ENCODE results near the gene SCLY.

Gene SCLY

DNA sequence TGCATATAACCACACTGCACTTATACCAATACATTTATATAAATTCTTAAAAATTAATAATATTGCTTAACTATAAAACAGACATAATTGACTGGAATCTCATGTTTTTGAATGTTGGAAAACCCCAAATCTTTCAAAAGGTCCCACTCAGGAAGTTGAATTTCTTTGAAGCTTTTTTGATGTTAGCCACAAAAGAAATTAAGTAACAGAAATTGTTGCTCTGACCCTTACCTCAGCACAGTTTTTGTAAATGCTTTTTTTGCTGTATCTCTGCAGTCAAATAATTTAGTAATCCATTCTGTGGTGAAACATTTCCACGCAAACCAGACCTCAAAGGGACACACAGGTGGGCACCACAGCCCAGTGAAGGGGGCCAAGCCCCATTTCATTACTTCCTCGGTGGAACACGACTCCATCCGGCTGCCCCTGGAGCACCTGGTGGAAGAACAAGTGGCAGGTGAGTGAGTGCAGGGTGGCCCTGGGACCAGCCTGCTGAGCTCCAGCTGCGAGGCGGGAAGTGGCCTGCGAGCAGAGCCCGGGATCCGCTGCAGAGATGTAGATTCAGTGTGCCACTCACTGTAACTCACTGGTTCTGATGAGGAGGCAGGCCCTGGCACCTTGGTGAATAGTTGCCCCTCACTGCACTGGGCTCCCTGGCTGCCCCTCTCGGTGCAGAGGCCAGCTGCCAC lies 8.4 kb downstream of the SCLY start:
- no peak for DNase-seq (ENCODE audit: low spot score)

DNA sequence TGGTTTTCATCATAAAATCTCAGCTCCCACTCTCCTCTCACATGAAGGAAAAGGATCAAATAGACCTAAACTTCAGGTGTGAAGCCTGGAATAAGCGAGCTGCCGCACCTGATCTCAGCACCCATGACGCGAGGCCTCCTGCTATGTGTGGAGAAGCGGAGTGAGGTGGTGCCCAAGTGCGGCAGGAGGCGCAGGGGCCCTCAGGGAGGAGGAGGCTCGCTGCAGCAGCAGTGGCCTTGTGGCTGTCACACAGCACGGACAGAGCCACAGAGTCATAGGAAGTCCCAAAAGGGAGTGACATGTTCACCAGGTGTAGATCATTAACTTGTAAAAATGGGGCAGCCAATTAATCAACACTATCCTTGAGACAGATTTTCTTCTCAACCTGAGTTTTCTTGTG lies 9.1 kb downstream of the SCLY start:
- DNase-seq (ENCODE audit: low spot score) (no peak), FAIRE-seq (no peak)

More for the DNA sequence above, 8.4 kb downstream of the SCLY start:
- no peak for FAIRE-seq

DNA sequence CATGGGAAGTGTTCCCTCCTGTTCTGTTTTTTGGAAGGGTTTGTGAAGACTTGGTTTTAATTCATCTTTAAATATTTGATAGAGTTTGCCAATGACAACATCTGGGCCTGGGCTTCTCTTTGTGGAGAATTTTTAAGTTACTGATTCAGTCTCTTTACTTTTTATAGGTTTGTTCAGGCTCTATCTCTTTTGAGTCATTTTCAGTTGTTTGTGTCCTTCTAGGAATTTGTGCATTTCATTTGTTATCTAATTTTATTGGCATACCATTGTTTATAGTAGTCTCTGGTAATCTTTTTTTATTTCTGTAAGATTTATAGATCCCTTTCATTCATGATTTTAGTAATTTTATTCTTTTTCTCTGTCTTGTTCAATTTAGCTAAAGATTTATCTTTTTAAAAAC lies 14.6 kb downstream of the SCLY start:
- FAIRE-seq, result peak; percentile 2

DNA sequence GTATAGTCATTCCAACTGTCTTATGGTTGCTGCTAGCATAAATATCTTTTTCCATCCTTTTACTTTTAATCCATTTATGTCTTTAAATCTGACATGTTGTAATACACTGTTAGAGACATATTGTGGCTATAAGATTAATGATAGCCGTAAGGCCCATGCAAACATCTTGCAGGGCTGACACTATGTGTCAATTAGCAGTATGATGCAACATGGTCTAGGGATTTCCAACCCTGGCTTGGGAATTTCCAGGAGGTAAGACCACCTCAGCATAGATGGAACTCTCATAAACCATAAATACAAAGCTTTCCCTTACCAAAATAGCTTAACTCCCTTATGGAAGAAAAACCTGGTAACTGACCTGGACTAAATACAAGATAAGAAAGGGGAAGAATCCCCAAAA lies 16.5 kb downstream of the SCLY start:
- no peak for DNase-seq (ENCODE audit: low spot score)

More for the DNA sequence above, 14.6 kb downstream of the SCLY start:
- no peak for DNase-seq (ENCODE audit: low spot score)

DNA sequence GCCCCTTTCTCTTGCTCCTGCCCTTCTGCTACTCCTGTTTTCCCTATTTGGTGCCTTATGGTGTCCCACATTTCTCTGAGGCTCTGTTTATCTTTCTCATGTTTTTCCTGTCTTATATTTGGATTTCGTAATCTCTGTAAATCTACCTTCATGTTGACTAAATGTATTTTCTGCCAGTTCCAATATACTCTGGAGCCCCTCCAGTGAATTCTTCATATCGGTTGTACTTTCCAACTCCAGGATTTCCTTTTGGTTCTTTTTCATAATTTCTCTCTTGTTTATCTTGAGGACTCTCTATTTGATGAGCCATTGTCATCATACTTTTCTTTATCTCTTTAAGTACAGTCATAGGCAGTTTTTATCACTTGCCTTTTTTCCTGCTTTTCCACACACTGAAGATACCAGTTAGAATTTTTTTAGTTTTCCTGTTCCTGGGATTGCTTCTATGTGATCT lies 19.1 kb downstream of the SCLY start:
- FAIRE-seq, result no peak
- no peak for DNase-seq (ENCODE audit: low spot score)

More for the DNA sequence above, 16.5 kb downstream of the SCLY start:
- FAIRE-seq, result no peak

DNA sequence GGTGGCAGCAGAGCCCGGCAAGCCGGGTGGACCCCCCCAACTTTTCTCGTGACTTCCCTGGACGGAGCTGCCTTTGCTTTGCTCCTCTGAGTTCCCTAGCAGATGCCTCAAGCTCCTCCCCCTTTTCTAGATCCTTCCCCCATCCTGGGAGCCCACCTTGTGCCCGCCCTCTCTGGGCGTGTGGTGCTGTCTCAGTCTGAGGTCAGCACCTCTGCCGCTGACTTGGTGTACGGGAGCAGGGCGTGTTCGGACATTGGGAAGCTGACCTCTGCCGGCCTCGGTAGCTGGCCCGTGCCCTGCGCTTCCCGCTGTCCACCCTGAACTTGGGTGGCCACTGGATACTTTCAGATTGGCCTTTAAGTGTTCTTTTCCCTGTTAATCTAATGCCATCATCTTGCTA lies 19.7 kb downstream of the SCLY start:
- DNase-seq (ENCODE audit: low spot score), result no peak
- FAIRE-seq, result no peak

DNA sequence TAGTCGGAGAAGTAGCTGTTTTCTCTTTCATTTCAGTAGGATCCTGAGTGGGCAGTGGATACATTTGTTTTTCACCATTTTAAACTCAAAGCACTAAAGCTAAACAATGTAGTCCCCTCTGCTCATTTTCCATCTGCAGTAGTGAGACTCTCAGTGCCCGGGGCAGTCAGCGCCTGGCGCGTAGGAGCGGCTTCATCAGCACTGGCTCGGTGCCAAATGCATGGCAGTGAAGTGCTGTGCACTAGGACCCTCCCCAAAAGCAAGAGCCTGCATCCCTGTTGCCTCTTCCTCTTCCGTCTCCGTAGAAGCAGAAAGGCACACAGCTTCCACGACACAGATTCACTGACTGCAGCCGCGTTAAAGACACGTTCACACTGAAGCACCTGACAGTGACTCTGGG lies 20.3 kb downstream of the SCLY start:
- no peak for DNase-seq (ENCODE audit: low spot score)
- no peak for FAIRE-seq

DNA sequence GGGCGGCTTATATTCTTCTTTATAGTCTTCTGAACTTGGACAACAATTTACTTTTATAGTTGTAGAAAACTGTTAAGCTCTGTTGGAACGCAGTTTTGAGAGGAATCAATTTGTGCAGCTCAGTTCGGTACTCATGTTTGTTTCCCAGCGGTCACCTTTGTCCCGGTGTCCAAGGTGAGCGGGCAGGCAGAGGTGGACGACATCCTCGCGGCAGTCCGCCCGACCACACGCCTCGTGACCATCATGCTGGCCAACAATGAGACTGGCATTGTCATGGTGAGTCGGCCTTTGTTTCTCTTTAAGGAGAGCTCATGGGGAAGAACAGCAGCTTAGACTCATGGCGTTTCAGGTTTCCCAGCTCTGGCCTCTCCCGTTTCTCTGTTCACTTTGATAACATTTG lies 20.8 kb downstream of the SCLY start:
- no peak for FAIRE-seq
- DNase-seq (ENCODE audit: low spot score), result no peak

DNA sequence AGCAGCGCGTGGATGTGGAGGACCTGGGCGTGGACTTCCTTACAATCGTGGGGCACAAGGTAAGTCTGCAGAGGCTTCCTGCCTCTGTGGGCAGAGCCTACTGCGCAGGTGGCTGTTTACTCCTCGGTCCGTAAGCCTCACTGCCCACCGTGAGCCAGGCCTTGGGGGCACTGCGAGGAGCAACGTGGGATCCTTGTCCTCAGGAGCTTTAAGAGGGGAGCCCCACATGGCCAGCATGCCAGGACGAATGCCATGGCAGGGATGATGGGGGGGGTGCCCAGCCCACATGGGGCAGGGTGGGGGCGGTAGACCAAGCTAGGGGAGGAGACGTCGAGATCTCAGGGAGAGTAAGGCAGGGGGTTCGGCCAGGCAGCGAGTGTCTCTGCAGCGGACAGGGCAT lies 21.4 kb downstream of the SCLY start:
- FAIRE-seq (no peak), DNase-seq (ENCODE audit: low spot score) (no peak)

DNA sequence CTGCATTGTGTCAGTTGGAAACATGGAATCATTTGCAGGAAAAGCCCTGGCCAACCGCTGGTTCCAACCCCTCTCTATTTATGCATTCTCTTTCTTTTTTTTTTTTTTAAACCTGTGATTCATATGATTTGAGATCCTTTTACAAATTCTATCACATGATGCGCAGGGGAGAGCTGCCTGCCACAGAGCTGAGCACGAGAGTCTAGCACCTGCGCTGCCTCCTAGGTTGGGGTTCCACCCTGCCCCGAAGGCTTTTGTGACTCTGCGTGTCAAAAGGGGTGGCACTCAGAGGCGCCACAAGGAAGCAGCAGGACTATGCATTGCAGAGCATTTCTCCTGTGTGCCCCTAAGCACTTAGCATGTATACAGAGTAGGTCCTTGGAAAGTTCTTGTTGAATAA lies 22.0 kb downstream of the SCLY start:
- FAIRE-seq (no peak), DNase-seq (ENCODE audit: low spot score) (no peak)

DNA sequence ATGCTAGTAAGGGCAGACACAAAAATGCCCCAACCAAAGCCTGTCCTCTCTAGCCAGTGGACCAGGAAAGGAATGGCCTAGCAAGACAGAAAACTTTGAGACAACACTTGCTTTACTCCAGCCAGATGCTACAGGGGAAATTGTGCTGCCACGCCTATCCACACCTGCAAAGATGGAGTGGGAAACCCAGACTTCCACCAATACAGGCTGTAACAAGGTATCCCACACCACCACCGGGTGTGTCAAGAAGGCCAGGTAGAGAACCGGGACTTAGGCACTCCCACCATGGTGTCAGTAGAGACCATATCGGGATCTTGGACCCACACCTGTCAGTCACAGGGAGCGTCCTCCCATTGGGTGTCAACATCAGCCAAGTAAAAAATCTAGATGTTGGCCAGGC lies 23.1 kb downstream of the SCLY start:
- FAIRE-seq (no peak), DNase-seq (ENCODE audit: low spot score) (no peak)

DNA sequence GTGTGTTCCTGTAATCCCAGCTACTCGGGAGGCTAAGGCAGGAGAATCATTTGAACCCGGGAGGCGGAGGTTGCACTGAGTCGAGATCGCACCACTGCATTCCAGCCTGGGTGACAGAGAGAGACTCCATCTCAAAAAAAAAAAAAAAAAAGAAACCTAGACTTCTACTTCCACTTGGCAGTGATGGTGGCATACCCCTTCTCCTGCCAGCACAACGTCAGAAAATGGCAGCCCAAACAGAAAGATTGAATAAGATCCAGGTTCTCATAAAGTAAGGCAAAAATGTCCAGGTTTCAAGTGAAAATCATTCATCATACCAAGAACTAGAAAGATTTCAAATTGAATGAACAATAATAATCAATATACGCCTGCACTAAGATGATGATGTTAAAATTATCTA lies 24.0 kb downstream of the SCLY start:
- FAIRE-seq (no peak), DNase-seq (ENCODE audit: low spot score) (no peak)

DNA sequence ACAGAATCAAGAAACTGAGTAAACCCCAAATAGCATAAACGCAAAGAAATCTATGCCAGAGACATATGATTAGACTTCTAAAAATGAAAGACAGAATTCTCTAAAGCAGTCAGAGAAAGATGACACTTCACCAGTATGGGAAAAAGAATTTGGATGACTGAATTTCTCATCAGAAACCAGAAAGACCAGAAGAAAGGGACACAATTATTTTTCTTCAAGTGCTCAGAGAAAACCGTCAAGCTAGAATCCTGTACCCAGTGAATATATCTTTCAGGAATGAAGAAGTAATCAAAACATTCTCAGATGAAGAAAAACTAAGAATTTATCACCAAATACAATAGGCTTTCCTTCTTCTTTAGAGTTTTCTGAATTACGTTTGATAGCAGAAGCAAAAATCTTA lies 25.1 kb downstream of the SCLY start:
- DNase-seq (ENCODE audit: low spot score) (no peak), FAIRE-seq (no peak)

DNA sequence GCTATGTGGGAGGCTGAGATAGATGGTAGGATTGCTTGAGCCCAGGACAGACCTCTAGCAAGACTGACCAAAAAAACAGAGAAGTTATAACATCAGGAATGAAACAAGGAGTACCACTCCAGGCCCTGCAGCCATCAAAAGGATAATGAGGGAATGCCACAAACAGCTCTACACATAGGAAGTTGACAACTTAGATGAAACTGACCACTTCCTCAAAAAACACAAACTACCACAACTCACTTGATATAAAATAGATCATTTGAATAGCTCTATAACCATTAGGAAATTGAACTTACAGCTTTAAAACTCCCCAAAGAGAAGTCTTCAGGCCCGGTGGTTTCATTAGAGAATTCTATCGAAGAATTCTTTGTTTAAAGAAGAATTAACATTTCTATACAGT lies 26.4 kb downstream of the SCLY start:
- DNase-seq (ENCODE audit: low spot score) (no peak), FAIRE-seq (no peak)

DNA sequence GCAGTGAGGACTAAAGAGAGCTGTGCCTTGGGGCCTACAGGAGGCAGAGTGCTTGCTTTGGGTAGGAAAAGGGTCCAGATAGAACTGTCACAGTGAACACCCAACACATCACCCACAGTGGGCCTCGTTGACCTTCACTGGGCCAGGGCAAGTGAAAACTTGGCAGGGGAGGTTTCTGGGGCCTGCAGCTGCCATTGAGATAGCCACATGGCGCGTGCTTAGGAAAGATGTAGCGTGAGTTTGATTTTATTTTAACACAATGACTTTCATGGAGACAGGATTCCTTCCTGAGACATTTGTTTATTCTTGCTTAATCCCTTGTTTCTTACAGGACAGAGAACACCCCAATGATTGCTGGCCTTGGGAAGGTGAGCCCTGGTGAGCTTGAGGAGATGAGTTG lies 30.1 kb downstream of the SCLY start:
- DNase-seq (ENCODE audit: low spot score), result no peak

DNA sequence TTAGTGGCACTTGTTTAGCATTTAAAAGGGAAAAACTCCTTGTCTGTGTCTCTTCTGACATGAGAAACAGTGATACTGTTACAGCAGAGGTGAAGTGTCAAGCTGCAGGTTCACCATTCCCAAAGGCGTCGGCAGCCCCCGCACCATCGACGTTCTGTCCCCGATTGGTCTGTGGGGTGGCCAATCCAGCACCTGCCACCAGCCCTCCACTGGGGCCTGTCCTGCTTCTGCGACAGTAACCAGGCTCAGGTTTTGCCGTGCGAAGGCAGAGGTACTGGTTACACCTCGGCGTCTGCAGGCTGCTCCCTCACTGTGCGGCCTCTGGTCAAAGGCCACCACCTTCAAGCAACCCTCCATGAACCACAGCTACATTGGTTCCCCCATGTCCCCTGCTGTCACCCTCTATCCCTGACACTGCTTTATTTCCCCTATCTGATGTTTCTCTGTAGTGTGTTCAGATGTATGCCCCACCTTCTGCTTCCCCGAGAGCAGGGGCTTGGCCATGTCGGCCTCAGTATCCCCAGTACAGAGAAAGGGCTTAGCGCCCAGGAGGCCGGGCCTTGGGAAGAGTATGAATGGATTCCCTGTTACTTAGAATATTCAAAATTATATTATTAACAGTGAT lies 30.7 kb downstream of the SCLY start:
- DNase-seq (ENCODE audit: low spot score) (no peak), FAIRE-seq (no peak)

More for the DNA sequence above, 30.1 kb downstream of the SCLY start:
- FAIRE-seq, result no peak

DNA sequence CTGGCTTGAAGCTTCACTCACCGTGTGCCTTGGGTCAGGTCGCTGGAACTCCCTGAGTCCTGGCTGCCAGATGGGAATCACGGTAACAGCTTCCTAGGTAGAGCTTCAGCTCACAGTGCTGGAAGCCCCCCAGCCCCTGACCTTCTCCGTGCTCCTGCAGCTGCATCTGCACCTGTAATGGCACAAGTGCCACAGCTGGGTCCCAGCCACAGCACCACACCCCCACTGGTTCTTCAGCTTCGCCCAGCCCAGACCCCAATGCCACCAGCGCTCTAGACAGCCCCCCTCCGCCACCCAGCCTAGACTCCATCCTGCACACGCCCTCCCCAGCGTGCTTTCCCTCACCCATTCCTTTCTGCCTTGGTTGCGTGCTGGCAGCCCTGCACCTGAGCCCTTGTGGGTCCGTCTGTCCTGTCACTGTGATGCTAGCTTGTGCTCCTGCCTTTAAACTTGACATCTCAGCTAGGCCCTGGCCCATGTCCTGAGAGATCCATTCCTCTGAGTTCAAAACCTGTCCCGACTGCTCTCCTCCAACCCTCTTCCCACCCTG lies 31.8 kb downstream of the SCLY start:
- no peak for FAIRE-seq
- no peak for DNase-seq (ENCODE audit: low spot score)

DNA sequence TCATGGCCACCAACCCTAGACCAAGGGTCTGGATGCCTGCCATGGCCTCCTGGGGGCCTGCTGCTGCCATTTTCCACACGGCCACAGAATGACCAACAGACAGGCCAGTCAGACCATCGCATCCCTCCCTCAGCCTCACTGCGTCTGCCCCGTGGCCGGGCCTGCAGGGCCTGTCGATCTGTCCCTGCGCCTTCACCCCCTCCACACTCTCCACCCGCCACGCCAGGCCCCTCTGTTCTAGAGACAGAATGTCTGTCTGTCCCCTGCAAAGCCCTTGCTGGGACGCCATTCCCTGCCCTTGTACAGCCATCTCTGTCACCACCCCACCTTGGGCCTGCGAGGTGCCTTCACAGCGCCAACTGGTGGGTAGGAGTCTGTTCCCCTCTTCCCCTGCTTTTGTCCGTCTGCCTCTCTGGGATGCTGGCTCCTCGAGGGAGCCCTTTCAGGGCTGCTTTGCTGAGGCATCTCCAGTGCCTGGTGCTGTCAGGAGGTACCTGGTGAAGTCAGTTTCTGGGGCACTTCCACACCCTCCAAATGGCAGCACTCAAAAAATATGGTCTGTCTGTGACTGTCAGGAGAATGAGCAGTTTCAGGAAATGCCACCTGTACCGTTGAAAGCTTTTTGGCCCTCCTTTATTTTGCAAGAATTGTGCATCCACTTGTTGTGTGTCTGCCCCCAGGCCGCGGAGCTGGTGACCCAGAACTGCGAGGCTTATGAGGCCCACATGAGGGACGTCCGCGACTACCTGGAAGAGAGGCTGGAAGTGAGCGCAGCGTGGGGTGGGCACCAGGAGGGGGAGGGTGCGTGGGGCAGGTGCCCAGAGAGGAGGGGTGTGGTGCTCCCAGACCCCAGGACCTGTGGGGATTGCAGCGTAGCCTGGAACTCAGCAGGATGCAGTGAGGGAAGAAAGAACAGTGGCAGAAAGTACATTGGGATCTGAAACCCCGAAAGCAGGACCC lies 32.7 kb downstream of the SCLY start:
- no peak for FAIRE-seq
- DNase-seq (ENCODE audit: low spot score), result no peak

DNA sequence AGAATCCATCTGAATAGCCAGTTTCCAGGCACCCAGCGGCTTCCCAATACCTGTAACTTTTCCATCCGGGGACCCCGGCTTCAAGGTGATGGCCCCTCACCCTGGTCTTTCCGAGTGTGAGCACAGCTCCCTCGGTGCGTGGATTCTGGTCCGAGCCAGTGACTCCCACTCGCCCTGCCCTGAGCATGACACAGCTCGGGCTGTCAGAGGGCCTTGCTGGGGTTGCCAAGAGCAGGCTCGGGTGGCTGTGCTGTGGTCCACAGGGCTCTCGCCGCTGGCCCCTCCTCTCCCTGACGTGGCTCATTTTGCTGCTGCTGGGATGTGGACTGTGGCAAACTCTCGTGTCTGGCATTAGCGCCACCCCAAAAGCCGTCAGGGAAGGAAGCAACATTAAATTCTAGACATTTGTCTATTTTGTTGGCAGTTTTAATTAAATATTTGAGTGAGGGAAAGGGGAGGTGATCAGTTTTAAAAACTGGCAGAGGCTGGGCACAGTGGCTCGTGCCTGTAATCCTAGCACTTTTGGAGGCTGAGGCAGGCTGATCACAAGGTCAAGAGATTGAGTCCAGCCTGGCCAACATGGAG lies 33.7 kb downstream of the SCLY start:
- FAIRE-seq (no peak), DNase-seq (ENCODE audit: low spot score) (no peak)

DNA sequence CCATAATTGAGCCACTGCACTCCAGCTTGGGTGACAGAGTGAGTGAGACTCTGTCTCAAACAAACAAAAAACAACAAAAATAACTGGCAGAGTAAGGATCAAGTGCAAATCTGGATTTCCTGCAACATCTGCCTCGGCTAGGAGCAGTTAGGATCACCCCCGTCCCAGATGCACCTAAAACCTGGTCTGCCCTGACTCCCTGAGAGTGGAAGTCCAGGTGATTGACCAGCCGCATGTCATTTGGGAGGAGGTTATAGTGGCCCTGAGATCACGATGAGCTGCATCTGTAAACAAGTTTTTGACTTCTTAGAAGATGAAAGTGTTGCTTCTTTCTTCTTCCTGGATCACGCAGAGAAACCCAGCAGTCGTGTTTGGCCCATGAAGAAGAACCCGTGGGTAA lies 34.3 kb downstream of the SCLY start:
- FAIRE-seq (no peak), DNase-seq (ENCODE audit: low spot score) (no peak)

DNA sequence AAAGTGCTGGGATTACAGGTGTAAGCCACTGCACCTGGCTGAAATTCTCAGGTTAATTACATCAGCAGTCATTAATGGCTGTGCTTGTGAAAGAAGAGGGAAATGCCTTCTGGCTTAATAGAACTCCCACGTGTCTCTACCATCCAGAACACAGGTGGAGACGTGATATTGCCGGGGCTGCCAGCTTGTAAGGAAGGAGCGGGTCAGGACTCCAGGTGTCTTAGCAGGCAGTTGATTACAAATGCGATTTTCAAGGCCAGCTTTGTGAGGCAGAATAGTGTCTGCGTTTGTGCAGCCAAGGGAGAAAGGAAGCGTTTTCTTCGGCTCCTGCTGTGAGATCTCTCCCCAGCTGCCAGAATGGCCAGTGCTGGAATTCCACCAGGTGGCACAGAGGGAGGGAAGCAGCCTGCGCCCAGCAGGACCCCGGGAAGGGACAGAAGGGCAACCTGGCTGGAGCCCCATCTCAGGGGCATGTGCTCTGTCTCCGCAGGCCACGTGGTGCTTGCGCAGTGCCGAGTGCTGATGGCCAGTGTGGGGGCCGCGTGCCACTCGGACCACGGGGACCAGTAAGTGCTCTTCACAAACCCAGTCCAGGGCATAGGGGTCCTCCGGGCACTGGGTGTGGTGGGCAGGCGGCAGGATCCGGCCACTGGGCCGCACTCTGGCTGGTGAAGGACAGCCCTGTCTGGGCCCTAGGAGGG lies 35.7 kb downstream of the SCLY start:
- no peak for FAIRE-seq
- no peak for DNase-seq (ENCODE audit: low spot score)

Data from RCC 7860 (cell line).